ENCODE measurements around the gene CBY3.
"Not testable (repeated sequence)": the region's sequence is repeated elsewhere in the genome, so short reads cannot be mapped to it uniquely, and the experiment has no call there.

The CBY3 gene

DNA sequence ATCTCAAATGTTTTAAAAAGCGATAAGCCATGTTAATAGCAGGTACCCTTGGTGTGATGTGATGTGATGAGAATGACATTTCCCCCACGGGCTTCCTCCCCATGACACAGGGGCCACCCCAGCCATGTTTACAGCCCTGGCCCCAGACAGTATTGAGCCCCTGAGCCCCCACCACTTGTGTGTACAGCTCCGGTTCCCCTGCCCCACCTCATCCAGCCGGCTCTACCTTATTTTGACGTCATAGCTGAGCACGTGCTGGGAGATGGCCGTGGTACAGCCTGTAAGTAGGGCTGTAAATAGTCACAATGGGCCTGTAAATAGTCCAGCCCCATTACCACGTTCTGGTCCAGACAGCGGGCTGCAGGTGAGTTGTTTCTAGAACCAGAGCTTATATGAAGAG lies 32.4 kb downstream of the CBY3 start:
- DNase-seq (ENCODE audit: low read depth, low spot score), result no peak
- no peak overlapping the region for H3K4me3 ChIP-seq (ENCODE audit: low read depth, low read length)
- TF ChIP-seq, protein P1, sequence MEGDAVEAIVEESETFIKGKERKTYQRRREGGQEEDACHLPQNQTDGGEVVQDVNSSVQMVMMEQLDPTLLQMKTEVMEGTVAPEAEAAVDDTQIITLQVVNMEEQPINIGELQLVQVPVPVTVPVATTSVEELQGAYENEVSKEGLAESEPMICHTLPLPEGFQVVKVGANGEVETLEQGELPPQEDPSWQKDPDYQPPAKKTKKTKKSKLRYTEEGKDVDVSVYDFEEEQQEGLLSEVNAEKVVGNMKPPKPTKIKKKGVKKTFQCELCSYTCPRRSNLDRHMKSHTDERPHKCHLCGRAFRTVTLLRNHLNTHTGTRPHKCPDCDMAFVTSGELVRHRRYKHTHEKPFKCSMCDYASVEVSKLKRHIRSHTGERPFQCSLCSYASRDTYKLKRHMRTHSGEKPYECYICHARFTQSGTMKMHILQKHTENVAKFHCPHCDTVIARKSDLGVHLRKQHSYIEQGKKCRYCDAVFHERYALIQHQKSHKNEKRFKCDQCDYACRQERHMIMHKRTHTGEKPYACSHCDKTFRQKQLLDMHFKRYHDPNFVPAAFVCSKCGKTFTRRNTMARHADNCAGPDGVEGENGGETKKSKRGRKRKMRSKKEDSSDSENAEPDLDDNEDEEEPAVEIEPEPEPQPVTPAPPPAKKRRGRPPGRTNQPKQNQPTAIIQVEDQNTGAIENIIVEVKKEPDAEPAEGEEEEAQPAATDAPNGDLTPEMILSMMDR (IDR thresholded peaks at IDR 0.05; ENCODE audit: insufficient read depth, low read length, missing control alignments), result no peak
- CTCF ChIA-PET, result no interaction called here
- POLR2A ChIA-PET, result no interaction called here

- POLR2A ChIA-PET; DNase-seq (ENCODE audit: low read depth, low spot score); CTCF ChIA-PET; H3K4me3 ChIP-seq (ENCODE audit: low read depth, low read length): not testable (repeated sequence)
Observed at GRCh38 chr5:179644766-179645165, 36.1 kb downstream of the CBY3 start.

DNA sequence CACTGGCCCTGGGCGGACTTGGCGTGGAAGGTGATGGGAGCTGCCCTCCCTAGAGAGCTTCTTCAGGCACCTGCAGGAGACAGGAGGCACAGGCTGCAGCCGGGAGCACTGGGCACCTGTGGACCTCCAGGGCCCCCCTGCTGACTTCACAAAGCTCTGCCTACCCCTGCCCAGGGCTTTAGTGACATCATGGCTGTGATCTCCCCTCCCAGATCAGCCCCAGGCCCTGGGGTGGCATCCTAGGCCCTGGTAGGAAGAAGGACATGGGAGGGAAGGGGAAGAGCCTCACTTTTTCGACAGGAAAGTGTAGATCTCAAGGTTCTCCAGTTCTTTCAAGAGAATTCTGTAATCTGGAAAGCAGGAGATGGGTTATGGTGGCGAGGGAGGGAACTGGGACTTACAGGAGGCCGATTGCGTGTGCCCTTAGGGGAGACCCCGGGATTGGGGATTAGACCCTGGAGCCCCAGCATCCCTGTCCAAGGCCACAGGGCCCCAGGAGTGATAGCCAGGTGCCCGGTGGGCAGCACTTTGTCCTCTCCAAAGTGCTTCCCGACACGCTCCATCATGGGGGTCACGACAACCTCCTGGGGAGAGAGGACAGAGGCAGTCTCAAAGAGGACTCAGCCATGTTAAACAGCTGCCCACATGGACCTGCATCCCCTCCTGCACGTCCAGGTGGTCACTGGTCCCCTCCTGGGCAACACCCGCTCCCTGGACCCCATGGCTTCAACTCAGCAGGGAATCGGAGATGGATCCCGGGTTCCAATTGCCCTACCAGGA lies 37.5 kb downstream of the CBY3 start:
- CTCF ChIA-PET; POLR2A ChIA-PET; DNase-seq (ENCODE audit: low read depth, low spot score); H3K4me3 ChIP-seq (ENCODE audit: low read depth, low read length): not testable (repeated sequence)

- H3K4me3 ChIP-seq (ENCODE audit: low read depth, low read length); DNase-seq (ENCODE audit: low read depth, low spot score); POLR2A ChIA-PET; CTCF ChIA-PET: not testable (repeated sequence)
Observed at GRCh38 chr5:179642626-179643025, 38.2 kb downstream of the CBY3 start.

- POLR2A ChIA-PET; DNase-seq (ENCODE audit: low read depth, low spot score); CTCF ChIA-PET; H3K4me3 ChIP-seq (ENCODE audit: low read depth, low read length): not testable (repeated sequence)
Observed at GRCh38 chr5:179641745-179642144, 39.1 kb downstream of the CBY3 start.

- POLR2A ChIA-PET; DNase-seq (ENCODE audit: low read depth, low spot score); H3K4me3 ChIP-seq (ENCODE audit: low read depth, low read length): not testable (repeated sequence)
- CTCF ChIA-PET, result interaction anchor here (1.7 to 2.0 kb wide), 2 partner anchors 22 to 40 kb away, joined by 3 to 13 read pairs; no protein-coding TSS in a partner anchor
Observed at GRCh38 chr5:179639296-179639695, 41.5 kb downstream of the CBY3 start.

DNA sequence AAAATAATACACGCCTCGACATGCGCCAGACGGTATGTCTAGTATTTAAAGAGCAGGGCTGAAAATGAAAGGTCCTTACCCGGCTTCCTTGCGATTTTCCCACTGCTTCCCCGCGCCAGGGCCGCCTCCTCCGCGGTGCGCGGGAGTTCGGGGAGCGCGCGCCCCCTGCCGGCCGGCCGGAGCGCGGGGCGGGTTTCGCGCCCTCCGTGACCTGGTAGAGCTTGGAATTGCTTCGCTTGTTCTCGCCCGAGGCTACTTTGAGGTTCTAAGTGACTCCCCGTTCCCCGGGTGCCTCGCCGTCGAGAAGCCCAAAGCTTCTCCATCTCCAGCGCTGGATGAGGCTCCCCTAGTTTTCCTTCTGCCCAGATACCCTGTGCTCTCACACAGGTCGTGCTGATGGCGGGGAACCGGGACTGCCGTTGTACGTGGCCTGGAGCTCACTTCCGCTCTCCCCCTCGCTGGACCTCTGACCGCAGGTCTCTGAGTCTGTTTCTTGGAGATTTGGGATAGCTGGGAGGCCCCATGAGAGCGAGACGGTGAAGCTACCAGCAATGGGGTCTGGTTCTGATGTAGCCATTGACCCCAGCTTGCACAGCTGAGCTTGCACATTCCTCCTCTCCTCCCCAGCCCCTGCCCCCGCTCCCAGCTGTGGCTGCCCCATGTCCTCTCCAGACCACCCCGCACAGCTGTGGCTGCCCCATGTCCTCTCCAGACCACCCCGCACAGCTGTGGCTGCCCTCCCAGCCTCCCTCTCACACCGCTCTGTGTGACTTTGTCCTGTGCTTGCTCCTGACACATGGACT lies 46.3 kb downstream of the CBY3 start:
- H3K4me3 ChIP-seq (ENCODE audit: low read depth, low read length), result peak overlapping the region; percentile 18; the same call in 1 of the 2 replicates
- POLR2A ChIA-PET; CTCF ChIA-PET; DNase-seq (ENCODE audit: low read depth, low spot score): not testable (repeated sequence)

- POLR2A ChIA-PET, result interaction anchor here (1.6 kb wide), 1 partner anchor 10 kb away, joined by 7 read pairs; the partner anchor contains the start of gene HNRNPH1
- CTCF ChIA-PET, result interaction anchor here (0.6 to 1.4 kb wide), 4 partner anchors 10 to 564 kb away, joined by 3 to 5 read pairs (median 3); partner anchors contain the start of gene HNRNPH1
- not testable (repeated sequence) for DNase-seq (ENCODE audit: low read depth, low spot score)
- H3K4me3 ChIP-seq (ENCODE audit: low read depth, low read length), result peak overlapping the region; percentile 51
Observed at GRCh38 chr5:179633501-179634369, 47.1 kb downstream of the CBY3 start.

Measured in AG04449 (cell line).